HG02981 (cell line): ENCODE measurements around the gene GPC6.

Source experiments
- ATAC-seq: cut with Tn5 transposase; IDR thresholded peaks from one replicate; pipeline ENCODE4 v1.9.1; 2021; ENCODE audit warnings: mild to moderate bottlenecking, moderate library complexity; ENCODE audit not compliant: unreplicated experiment

GPC6 gene

DNA sequence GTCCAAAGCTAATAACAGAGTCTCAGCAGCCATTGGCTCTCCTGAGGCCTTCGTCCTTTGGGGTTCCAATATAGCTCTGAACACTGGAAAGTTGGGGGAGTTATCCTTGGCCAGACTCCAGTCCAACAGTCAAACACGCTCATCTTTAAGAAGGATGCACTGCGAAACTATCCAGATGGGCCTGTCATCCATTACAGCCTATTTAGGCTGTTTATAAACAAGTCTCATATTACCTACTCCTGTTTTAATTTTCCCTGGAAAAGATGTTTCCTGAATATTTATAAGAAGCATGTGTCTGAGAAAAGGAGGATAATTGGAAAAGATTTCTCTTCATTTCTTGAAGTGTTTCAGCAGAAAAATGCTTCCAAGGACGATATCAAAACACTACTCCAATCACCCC is 1082.2 kb downstream of the GPC6 start:
- no peak for ATAC-seq

DNA sequence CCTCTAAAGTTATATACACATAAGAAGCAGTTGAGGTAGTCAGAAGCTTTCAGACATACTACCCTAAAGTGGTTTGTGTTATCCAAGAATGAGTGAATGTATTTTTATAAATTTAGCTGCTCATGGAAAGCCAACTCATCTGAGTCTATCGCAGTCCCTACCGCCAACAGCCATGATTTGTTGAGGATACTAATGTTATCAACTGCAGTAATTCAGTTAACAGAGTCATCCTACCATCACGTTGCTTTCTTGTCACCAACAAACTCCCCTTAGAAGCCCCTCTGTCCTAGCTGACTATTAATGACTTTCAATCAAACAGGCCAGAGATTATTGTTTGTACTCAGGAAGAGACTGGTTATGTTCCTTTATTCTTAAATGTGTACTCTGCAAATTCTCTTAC is 1083.0 kb downstream of the GPC6 start:
- no peak for ATAC-seq

DNA sequence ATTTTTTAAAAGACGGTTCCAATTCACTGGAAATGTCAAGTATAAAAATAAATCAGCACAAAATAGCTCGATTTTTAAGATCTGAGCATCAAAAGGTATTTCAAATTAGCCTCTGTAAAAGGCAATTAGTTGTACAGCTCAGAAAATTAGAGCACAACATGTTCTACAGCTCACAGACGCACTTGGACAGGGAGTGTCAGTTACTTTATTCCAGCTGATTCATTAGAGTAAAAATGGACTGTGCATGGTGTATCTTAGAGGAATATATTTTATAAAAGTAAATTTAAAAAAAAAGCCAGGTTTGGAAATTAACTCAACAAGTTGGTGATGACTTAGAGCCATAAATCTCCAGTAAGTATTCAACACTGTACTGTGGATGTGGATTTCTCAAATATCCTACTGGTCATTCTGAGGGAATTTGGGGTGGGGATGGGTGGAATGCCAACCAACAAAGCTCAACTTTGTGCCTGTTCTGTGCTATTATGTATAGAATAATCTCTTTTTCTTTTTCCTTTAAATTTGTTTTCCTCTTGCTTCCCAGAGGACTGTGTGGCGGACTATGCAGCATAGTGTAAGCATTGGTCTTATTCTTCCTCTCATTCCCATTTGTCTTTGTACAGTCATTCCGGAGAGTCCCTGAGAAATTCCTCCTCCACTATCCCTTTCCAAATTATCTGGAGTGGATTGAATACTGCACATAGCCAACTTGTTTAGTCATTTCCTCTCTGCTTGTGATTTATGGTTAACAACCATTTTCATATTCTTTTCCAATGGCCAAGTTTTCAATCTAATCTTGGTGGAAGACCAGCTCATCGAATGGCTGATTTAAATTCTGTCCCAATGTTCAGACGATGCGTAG is 1083.6 kb downstream of the GPC6 start:
- ATAC-seq: no peak

DNA sequence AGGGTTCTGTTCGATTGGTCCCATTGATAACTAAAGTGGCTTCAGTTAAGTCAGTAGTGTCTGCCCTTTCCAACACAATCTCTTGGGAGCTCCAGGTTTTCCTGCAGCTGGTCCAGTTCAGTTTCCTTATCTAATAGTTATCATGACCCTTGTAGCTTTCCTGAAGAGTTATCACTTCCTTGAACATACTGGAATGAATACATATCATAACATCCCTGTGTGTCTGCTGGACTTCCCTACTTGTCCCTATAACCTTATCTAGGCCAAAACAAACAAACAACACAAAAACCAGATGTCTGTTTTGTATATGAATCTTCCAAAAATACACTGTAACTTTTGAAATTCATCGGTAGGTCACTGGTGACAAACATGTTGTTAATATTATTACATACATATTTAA is 1085.3 kb downstream of the GPC6 start:
- no peak for ATAC-seq

DNA sequence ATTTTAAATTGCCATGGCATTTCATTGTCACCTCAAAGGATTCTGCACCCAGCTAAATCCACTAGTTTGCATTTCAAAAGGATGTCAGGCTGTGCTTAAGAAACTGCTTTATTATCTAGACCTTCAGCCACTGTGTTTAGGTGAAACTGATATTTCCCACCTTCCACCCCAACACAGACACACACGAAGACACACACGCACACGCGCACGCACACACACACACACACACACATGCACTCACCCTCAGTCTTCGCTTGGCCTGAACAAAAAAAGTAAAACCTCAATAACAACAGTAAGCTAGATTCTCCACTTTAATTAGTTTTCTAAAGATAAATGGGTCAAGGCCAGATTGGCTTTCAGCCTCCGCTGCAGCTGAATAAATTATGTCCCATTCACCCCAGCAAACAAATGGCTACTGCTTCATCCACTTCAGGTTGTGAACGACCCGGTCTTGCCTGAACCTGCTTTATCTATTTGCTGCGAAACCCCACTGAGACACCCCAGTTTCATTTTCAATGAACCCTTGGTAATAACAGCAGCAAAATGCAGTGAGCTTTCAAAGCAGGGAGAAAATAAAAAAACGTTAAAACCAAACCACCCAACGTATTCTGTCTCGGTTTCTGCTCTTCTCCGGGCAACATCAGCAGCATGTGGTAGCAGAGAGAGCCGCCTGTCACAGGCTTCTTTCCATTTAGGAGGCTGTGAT is 1086.1 kb downstream of the GPC6 start:
- no peak for ATAC-seq

DNA sequence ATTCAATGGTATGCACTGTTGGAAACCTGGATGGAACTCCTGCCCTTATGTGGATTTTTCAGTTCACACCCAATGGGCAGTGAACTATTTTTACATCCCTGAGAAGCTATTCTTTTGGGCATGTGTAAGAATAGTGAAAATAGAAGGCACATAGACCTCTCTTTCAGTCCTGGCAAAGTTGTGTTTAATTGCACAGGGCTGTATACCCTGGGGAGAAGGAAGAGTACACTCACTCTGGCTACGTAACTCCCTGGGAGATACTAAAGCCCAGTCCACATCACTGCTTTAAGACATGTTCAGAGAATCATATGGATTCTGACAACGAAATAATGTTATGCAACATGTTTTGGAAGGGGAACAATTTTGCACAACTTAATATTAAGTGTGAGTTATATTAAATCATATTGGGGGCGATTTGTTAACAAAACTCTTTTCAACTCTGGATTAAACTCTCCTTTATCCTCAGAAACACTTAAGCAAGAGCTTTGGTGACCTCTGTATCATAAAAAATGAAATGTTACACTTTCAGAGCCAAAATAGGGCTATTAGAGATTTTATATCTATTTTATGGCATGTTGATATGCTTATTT is 1086.8 kb downstream of the GPC6 start:
- ATAC-seq: no peak

DNA sequence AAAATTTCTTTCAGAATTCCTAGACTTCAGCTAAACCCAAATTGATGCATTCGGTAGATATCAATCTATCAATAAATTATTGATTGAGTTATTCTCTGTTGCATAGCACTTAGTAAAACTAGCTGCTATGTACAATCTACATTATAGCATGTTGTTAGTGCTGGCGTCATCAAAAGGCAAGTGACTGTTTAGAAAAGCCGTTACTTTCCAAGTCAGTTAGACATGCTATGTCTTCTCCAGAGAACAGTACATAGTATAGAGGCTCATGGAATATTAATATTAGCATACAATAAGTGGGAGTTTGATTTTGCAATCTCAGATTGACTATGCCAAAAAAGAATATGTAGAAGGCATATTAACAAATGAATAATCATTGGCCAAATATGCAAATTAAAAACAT is 1087.3 kb downstream of the GPC6 start:
- ATAC-seq: no peak

DNA sequence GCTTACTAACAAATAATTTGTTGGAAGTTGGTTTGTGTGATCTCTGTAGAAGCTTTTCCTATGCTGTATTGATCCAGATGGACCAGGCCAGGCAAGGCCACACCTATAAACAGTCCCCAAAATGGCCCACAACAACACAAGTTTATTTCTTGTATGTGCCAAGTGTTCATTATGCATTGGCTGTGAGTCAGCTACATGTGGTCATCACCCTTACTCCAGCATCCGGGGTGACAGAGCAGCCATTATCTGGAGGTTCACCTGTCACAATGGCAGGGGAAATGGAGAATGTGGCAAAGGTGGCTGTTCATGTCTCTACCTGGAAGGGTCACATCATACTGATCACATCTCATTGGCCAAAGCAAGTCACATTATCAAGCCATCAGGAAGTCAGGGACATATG is 1088.6 kb downstream of the GPC6 start:
- ATAC-seq: no peak

DNA sequence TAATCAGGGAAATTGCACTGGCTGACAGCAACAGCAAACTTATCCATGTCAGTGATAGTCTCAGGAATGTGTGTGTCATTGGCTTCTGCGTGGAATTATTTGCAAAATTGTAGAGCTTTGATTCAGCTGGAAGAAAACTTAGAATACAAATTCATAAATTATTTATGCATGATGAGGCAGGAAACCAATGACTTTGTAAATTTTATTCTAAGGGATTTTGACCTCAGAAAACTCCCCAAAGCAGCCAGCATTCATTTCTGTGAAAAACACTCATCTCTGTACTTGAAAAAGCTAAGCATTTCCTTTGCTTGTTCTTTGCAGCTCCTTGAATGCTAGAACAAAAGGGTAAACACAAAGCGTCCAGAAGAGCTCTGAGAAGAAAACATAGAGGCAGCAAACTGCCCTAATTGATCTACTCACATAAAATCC is 1090.5 kb downstream of the GPC6 start:
- ATAC-seq: peak; percentile 44

DNA sequence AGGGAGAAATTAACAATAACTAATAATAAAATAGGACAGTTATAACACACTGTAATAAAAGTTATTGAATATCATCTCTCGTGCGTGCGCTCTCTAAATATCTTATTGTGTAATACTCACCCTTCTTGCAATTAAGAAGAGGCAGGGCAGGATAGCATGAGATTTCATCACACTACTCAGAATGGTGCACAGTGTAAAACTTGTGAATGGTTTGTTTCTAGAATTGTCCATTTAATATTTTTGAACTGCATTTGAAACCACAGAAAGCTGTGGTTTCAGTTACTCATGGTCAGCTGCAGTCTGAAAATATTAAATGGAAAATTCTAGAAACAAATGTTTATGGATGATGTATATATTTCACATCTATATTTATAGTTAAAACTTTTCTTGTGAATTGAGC is 1091.8 kb downstream of the GPC6 start:
- ATAC-seq: no peak

DNA sequence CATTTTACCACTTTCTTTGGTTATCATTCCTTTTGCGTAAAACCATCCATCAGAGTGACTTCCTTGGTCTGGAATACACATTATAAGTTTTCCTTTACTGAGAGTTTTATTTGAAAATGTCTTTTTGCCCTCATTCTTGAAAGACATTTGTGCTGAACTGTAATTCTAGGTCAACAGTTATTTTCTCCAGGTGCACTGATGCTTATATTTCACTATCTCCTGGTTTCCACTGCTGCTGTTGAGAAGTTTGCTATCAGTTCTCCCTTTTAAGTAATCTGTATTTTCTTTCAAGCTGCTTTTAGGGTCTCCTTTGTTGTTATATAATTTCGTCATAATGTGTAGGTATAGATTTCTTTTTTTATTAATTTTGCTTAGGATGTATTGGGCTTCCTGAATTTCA is 1092.9 kb downstream of the GPC6 start:
- ATAC-seq: no peak

DNA sequence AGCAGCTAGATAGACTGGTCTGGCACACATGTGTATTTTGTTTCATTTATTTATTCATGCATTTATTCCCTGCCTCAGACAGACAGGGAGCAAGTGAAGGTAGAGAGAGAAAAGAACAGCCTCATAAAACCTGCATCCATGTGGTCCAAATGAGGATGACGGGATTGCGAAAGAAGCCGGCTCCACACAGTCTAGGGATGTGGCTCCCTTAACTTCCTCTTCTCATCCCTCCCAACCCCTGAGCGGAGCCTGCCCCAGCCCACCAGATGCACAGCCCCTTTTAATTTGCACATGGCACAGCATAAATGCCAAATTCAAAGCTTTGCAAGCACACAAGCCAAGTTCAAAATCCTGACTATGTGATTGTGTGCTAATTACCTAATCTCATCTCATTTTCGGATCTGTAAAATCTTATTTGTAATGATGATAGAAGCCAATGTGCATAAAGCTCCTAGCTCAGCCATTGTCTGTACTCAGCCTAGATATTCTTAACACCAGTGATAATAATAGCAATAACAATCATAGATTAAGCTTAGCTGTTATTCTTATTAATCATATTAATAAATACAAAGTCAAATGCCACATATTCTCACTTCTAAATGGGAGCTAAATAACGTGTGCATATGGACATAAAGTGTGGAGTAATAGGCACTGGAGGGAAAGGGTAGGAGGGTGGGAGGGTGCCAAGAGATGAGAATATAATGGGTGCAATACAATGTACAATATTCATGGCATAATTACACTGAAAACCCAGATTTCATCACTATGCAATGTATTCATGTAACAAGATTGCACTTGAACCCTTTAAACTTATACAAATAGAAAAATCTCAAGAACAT is 1096.5 kb downstream of the GPC6 start:
- ATAC-seq: no peak

DNA sequence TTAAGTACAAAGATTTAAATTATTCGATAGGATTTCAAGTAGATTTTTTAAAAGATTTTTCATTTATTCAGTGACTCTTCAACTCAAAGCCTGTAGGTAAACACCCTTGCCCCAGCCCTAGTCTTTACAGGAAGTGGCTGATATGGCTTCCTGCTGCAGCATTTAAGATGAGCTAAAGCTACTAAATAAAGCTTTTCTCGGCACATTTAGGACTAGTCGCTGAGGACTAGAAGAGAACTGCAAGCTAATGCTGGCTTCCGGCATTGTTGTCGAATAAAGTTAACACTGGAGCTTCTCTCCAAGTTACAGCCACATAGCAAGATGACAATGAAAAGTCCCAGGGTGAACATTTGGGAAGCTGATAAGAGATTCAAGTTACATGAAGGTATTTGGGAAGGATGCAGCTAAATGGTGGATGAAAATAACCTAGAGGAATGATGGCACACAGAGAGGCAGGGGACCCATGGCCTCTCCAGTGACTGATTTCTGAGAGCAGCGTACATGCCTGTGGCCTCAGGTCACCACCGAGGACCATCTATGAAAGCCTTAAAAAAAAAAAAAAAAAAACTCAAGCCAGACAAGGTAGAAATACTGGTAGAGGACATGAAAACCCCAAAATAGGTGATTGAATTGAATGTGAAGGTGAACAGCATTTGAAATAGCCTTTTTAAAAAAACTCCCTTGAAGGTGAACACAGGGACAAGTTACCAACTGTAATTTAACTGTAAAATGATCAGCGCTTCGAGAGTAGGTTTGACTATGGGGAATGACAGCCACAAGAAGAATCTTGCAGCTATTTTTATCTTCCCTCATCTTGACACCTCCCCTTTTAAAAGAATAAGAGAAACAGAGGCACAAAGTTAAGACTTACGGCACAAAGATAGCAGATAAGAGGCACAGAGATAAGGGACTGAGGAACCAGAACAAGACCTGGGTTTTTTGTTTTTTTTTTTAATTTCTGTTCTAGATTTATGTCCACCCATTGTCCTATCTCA is 1097.5 kb downstream of the GPC6 start:
- ATAC-seq: peak; percentile 50

DNA sequence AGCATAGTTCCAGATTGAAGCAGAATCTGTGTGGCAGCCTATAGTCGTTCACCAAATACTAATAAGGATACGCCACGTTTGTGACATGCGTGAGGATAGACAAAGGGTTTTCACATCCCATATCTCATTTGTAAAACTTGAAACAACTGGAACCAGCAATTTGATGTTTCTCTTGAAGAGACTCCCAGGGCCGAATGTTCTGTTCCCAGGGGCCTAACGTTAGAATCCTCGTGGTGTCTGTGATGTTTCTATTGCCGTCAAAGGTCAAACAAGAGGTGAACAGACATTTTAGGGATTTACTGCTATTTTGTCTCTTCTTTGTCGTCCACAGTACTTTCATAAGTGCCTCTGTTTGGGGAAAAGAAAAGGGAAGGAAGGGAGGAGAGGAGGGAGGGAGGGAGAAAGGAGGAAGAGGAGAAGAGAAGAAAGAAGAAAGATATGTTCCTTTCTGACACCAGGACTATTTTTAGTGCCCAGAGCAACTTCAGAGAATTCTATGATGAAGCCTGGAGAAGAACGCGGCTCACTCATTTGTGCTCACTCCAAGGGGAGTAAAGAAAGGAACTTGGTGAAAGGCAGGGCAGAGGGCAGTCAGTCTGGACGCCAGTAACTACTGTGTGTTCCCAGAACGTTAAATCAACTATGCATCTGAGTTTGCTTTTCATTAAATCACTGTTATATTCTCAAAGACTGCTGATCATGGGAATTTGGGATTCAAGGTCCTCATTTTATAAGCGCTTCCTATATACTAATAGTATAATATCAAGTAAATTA is 1098.3 kb downstream of the GPC6 start:
- ATAC-seq: no peak

DNA sequence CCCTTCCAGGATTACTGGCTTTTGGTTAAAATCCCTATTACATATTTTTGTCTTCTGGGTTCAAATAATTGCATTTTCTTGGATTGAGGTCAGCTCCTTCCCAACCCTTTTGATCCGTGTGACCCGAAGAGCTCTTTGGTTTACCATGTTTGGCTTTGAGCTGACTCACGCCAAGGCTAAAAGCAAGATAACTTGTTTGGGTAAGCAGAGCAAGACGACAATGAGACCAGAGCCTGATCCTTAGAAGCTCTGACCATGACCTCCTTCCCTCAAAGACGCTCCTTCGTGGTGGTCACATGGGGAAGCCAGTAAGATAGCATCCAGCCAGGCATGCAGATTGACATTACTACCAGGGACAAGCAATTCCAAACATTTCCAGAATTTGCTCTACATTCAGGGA is 1099.0 kb downstream of the GPC6 start:
- ATAC-seq: no peak

DNA sequence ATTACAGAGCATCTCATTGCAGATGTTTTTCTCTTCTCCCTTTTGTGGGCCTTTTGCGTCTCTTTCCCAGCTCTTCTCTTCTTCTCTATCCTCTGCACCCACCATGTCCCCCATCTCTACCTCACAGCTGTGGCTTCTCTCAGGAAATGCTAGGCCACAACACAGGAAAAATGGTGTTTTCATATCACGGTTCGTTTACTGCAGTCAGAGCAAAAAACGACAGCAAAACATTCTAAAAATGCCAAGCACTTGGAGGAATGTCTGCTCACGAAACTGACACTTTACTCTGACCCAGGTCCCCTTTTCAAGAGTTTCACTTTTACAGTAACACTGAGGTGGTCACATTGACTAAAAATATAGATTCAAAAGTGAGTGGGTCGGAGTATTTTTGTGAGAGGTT is 1100.7 kb downstream of the GPC6 start:
- ATAC-seq: peak; percentile 91

DNA sequence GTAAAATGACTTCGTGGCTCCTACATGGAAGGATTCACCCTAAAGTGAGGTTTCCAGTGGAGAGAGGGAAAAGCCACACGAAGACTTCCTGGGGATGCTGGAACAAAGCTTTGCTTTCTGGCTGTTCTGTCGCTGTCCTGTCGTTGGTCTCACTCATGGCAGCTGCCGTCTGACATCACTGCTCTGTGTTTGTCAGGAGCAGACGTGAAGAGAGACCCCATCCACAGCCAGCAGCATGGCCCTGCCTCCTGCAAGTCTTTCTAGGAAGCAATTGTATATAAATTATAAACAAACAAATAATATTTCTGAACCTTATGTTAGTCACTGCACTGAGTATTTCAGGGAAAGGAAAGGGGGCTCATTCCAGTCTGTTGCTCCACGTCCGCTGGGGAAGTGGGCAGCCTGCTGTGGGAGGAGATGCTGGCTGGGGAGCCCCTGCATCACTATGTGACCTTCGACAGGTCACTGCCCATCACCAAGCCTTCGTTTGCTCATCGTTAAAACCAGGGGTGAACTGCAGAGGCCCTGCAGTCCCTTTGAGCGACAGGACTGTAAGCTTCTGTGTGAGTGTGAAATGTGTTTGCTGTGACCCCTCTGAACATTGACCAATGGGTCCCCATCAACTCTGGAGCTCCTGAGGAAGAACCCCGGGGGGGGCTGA is 1101.9 kb downstream of the GPC6 start:
- no peak for ATAC-seq

DNA sequence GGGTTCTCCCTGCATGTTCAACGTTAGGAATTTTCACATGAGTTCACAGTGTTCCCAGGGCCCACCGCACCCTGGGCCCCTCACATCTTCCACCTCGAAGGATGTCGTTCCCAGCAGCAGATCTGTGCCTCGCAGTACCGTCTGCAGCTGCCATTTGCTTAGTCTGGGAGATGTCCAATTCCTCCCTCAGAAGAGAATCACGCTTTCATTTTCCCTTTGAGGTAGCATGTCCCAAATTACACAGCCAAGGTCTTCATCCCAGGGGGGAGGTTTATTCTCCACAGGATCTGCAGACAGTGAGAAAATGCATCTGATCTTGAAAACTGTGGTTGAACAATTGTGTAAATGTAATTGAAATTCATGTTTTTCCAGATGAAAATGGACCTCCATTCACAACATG is 1102.7 kb downstream of the GPC6 start:
- no peak for ATAC-seq
